Measurements from ENCODE around the gene TRIP12.

DNA sequence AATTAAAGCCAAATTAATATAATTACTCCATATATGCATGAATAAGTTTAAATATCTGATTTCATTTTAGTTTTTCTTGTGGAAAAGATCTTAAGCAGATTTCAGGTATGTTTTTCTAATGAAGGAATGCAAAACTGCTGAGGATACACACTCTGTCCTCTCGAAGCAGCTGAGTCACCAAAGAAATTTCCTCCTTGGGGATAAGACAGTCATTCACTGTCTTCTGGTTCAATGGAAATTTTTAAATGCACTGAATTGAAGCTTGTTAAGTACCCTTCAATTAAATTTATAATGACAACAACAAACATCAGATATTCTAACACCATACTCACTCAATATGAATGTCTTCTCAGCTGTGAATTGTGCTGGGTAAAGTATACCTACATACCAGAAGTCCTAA is 106.0 kb downstream of the TRIP12 start:
- TF ChIP-seq, protein P1, sequence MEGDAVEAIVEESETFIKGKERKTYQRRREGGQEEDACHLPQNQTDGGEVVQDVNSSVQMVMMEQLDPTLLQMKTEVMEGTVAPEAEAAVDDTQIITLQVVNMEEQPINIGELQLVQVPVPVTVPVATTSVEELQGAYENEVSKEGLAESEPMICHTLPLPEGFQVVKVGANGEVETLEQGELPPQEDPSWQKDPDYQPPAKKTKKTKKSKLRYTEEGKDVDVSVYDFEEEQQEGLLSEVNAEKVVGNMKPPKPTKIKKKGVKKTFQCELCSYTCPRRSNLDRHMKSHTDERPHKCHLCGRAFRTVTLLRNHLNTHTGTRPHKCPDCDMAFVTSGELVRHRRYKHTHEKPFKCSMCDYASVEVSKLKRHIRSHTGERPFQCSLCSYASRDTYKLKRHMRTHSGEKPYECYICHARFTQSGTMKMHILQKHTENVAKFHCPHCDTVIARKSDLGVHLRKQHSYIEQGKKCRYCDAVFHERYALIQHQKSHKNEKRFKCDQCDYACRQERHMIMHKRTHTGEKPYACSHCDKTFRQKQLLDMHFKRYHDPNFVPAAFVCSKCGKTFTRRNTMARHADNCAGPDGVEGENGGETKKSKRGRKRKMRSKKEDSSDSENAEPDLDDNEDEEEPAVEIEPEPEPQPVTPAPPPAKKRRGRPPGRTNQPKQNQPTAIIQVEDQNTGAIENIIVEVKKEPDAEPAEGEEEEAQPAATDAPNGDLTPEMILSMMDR (IDR thresholded peaks at IDR 0.05) = no peak
- TF ChIP-seq POLR2A (IDR thresholded peaks at IDR 0.05; ENCODE audit: low read depth) (no peak), EP300 (IDR thresholded peaks at IDR 0.05) (no peak)

All from esophagus muscularis mucosa (tissue), 4 donors.